Activated CD8-positive, alpha-beta memory T cell treated with anti-CD3 and anti-CD28 coated beads, Interleukin-2, amount 50 U/mL, for 4 hours (primary cell): ENCODE measurements around the gene PC.

Source experiments
- DNase-seq: peaks from one replicate; pipeline ENCODE4 v3.0.0-alpha.2; 2020

The PC gene

DNA sequence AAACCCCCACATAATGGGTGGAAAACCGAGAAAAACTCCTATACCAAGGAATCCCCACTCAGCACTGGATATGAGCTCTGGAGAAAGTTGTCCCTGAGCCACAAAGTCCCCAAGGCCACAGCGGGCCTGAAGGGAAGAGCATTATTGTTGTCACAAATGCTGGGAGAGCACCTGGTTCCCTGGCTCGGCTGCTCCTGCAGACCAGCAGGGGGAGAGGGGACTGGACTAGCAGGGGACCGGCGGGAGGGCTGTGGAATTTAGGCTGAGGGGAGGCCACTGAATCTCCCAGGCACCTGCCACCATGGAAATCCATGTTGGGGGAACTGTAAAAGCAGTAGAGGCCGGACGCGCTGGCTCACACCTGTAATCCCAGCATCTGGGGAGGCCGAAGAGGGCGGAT is 7.0 kb downstream of the PC start:
- no peak for DNase-seq

DNA sequence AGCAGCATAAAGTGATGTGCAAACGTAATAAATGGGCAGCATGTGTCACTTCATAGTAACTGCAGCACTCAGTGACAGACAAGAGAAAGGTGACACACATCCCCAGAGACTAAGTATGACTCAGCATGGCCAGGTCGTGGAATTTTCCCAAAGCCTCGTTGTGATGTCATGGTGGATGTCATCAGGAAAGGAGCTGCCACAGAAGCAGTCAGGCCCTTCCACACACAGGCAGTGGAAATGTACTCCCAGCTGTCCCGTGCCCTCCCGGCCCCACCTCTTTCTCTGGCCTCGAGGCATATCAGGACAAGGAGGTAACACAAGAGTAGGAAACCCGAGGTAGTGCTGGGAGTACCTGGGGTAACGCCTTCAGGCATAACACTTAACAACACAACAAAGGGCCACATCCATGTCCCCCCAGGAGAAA is 8.1 kb downstream of the PC start:
- DNase-seq, result peak; percentile 21

DNA sequence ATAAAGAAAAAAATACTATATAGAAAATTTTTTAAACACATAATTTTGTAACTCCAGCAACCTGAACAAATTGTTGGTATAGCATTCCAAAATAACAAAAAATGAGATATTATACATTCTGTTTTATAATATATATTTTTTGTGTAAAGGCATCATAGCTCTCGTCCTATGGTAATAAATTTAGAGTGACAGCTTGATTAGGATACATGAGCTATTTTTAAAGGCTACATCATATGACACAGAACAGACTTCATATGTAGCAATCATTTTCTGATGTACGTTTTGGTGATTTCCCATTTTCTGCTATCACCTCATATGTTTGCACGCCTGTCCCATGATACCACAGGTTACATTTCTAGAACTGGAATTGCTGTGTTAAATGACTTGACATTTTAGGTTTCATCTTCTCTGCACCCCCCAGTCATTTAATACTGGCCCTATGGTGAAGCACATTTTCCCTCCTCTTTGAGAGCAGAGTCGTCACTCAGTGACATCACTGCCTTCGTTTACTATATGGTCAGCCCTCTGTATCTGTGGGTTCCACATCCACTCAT is 19.5 kb downstream of the PC start:
- DNase-seq, result no peak

DNA sequence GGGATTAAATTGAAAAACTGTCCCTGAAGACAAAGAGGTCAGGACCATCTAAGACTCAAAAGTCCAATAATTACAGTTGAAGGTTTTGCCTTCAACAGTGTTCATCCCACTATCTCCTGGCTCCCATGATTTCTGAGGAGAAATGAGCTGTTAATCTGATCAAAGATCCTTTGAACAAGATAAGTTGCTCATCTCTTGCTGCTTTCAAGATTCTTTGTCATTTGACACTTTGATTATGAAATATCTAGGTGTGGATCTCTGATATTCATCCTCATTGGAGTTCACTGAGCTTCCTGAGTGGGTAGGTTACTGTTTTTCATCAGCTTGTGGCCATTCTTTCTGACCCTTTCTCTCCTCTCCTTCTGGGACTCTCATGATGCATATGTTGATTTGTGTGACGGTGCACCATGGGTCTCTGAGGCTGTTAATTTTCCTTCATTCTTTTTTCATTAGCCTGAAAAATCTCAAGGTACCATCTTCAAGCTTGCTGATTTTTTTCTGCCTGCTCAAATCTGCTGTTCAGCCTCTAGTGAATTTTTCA is 20.9 kb downstream of the PC start:
- DNase-seq, result no peak

DNA sequence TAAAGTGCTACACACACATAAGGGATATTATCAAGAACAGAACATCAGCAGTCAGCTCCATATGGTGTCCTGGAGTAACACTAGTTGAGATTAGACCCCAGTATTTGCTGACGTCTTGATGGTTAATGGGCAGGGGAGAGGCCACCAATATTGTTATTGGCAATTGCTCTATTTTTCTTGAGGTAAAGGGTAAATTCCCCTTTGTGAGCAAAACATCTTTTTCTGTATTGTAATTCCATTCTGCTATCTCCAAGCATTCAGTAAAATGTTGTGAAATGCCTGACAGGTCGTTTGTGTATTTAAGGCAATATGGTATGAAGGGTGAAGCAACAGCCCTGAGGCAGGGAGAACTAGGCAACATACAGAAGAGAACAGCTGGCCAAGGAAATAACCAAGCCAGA is 21.9 kb downstream of the PC start:
- no peak for DNase-seq

DNA sequence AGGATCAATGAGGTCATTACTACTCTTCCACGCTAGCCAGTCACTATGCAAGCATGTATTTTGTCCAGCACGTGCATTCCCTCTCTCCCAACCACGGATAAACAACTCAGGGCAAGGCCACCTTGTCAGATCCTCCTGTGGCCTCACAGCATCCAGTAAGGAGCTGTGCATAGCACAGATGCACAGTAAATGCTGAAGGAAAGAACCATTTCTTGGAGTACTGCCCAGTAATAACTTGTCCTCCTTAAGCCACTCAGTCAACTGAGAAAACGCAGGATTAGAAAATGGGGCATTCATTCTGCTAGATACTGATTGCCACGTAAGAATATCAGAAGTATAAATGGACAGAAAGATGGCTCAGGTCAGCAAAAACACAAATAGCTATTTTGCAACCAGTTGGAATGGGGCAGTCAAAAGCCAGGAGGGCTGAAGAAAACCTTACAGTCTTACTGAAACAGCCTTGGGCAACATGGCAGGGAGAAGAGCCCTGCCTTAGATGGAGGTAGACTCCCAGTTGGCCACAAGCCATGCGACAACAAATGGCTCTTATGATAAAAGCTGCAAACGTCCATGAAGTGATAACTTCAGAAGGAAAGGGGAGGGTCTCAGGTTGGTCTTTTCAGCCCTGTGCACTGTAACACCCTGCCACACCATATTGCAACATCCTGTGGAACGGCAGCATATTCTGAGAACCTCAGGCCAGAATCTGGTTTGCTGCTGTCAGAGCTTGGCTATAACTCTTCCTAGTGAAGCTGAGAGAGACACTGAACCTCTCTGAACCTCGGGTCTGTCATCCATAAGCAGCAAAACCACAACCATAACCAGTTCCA is 23.0 kb downstream of the PC start:
- no peak for DNase-seq

DNA sequence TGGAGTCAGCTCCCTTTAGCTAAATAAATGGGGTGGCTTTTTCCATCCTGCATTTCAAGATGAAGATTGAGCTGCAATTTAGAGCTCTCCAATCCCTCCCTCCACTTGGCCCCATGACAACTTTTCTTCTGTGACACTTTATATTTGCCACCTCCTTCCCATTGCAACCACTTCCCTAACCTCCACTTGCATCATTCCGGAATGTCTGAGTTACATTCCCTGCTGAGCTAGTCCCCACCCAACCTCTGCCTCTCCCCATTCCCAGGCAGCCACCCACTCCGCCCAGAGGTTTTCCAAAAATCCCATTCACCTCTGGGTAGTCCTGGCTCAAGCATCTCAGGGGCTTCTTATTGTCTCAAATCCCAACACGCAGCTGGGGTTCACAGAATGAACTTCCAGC is 24.7 kb downstream of the PC start:
- DNase-seq, result no peak

DNA sequence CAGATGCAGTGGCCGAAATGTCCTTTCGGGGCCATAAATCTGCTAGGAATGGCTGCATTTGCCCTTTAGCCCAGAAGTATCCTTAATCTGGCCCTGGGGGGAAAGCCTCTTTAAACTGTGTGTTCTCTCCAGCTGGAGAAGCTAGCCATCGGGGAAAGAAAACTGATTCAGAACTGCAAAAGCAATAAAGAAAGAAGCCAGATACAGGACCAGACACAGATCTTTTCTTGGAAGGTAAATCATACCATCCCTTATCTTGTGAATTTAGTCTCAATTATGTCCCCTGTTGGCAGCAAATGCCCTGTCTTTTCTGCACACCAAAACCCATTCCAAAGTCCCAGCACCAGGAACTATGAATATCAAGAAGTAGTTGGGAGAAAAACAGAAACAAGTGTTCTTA is 25.6 kb downstream of the PC start:
- no peak for DNase-seq

DNA sequence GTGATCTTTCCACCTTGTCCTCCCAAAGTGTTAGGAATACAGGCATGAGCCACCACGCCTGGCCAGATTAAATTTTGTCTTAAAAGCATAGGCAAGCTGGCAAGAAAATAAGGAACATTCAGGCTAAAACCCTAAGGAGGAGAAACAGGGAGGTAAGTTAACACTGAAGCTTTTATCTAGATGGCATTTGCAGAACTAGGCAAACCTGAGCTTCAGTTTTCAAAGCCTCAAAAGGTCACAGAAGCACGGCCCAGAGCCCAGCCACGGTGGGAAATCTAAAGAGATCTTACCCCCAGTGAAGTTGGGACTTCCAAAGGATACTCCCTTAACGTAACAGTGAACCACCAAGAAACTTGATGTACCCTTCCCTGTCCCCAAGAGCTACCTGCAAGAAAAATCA is 28.4 kb downstream of the PC start:
- no peak for DNase-seq

DNA sequence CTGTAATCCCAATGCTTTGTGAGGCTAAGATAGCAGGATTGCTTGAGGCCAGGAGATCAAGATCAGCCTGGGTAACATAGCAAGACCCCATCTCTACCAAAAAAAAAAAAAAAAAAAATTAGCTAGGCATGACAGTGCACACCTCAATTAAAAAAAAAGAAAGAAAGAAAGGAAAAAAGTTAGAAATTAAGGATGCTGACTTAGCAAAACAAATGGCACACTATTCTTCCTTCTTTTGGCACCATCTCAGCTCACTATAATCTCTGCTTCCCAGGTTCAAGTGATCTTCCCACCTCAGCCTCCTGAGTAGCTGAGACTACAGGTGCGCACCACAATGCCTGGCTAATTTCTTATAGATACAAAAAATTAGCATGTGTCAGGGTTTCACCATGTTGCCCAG is 33.9 kb downstream of the PC start:
- no peak for DNase-seq

DNA sequence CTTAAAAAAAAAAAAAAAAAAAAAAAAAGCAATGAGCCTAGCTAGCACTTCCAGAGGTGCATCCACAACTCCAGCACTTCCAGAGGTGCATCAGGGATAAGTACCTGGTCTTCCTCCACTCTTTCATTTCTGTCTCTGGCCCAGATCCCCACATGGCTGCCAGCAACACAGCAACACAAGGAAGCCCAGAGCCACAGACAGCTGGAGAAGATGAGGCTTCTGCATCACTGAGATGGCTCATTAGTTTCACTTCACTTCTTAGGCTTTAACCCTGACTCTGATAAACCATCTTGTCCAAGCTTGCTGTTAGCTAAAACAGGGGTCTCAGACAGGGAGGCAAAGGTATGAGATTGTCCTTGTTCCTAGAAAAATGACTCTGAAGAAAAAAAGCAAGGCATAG is 35.6 kb downstream of the PC start:
- DNase-seq, result no peak

DNA sequence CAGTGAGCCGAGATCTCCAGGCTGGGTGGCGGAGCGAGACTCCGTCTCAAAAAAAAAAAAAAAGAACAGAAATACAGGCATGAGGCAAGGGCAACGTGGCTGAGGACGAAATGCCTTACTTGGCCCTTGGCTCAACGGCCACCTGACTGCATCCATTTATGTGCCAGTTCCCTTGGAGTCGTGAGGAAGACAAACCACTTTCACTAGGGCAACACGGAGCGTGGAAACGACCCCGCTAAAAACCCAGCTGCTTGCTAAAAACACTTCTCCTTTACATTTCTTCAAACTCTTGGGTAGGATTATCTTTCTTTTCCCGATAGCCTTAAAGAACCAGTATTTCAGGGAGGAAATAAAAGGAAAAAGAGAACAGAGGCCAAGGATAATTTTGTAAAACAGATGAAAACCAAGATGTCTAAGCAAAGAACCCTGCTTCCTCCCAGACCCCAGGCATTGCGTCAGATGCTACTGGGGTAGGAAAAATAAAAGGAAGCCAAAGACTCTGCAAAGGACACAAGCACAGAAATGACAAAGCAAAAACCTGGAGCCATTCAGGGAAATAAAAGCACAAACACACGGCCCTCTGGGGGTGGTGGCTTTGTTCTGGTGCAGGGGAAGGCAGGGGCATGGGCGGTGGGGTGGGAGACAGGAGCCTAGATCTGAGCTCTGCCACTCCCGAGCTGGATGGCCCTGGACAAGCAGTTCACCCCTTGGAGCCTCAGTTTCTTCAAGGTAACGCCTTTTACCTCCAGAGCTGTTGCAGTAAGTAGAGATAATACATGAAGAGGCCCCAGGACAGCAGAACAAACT is 37.0 kb downstream of the PC start:
- no peak for DNase-seq

DNA sequence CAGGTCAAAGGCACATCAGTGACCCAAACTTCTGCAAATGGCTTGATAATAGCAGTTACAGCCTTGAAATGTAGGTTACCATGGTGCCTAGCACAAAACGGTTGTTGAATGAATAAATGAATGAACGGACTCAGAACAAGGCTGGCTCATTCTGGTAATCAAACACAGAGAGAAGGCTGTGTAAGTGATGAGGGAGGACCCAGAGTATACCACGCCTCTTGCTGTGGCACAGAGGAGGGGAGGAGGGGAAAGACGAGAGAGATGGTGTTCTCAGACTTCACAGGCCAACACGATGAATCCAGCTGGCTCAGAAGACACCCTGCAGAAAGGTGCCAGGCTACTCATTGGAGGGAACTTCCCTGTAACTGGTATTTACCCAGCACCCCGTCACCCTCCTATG is 38.3 kb downstream of the PC start:
- no peak for DNase-seq

DNA sequence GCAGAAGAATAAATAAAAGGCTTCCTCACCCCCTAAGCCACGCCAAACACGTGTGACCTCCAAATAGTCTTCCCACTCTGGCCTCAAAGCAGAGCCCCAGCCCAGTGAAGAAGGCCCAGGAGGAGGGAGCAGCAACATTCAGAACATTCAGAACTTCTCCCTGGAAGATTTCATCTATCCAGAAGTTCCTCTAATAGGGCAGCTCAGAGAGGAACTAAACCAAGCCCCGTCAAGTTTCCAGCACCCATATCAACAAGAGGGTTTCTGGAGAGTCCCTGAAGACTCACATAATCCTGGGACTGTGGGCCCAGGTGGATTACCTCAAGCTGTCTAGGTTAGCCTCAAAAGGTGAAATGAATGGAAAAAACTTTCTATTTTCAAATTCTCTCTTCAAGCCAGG is 39.4 kb downstream of the PC start:
- no peak for DNase-seq

DNA sequence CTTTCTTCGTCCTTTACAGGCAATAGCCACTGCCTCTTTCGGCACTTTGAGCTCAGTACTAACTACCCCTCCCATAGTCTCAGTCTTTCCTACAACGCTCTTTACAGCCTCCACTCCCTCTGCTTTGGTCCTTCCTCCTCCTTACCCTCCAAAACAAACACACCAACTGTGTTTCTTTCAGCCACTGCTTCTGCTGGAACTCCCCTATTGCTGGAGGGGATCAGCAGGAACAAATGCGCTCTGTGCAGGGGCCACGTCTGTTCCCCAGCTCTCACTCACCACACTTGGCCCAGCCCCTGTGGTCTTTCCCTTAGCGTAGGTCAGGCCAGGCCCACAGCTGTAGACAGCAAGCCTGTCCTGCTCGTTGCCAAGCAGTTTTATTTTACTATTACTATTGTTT is 42.3 kb downstream of the PC start:
- no peak for DNase-seq

DNA sequence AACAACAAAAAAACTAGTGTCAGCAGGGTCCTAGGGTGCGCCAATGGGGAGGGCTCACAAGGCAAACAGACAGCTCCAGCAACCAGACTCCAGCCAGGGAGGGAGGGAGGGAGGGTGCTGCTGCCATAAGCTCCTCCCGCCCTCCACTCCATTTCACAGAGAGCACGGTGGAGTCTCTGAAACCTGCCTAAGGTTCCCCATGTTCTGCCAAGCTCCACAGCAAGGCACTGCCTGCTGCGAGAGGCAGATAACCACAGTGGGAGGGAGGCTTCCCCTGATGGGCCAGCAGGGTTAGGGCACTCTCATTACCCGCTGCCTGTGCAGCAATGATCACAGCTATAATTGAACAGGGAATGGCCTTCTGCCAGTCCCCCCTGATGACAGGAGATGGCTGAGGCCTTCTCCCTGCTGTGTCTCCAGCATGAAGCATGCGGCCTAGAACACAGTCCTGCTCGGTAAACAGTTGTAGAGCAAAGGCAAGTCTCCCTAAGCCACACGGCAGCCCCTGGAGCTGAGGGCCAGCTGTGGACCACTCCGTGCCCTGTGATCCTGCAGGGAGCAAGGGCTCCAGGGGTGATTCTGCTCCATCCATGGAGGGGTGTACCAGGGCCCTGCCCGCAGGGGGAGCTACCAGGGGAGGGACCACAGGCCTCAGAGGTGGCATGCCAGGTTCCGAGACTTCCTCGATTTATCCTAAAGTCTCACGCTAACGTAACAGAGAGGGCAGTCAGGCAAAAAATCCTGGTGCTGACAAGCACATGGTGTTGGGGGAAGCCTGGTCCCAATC is 42.9 kb downstream of the PC start:
- DNase-seq, result no peak

DNA sequence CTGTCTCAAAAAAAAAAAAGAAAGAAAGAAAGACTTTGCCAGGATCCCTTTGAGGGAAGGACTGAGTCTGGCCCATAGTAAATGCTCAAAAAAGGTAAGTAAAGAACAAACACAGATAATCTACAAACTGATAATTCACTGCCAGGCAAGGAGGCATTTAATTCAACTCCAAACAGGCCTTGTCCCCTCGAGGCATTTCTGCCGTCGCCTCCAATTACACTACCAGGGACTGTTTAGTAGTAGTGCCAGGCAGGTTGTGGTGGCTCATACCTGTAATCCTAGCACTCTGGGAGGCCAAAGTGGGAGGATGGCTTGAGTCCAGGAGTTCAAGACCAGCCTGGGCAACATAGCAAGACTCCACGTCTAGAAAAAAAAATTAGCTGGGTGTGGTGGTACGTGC is 43.7 kb downstream of the PC start:
- DNase-seq, result no peak

DNA sequence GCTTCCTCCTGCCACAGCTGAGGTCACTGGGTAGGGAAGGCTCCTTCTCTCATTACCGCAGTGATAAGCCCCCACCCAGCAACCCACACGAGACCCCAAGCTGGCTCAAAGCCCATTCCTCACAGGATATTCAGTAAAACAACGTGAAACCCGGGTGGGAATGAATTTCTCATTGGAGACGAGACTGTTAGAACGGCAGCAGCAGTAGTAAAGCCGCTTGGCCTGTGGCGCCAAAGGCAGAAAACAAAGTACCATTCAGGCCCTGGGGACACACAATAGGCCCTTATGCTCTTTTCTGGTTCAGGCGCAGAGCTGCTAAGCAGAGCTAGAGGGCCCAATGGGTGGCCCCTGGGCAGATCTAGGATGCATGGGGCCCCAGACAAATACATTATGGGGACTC is 45.3 kb downstream of the PC start:
- no peak for DNase-seq

DNA sequence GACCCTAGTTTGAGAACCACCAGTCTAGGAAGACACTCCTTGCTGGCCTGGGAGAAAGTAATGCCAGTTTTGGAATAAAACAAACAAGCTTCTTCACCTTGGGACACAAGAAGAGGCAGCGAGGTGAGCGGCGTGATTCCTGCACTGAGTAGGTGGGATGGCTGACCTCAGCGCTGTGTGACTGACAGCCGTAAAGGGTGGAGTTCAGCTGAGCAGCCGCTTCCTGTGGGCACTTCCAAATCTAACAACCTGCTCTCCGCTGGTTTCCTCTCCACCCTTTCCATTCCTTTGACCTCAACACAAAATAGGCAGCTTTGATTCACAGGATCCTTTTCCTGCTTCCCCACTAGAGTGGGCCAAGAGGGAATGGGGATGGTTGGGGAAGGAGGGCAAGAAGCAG is 45.8 kb downstream of the PC start:
- no peak for DNase-seq

DNA sequence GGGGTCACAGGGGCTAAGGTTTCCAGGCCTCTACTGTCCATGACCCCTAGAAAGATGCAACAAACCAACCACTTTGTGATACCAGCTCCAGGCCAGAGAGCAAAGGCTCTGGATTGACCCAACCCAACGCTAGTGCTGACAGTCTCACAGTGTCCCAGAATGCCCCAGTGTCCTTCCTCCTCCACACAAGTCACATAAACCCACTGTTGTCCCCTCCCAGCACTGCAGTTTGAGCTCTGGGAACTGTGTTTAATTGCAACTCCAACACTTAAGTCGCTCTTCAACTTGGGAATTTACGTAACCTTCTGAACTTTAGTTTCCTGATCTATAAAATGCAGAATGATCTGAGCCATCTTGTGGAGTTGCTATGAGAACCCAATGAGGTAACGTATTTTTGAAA is 47.5 kb downstream of the PC start:
- no peak for DNase-seq

DNA sequence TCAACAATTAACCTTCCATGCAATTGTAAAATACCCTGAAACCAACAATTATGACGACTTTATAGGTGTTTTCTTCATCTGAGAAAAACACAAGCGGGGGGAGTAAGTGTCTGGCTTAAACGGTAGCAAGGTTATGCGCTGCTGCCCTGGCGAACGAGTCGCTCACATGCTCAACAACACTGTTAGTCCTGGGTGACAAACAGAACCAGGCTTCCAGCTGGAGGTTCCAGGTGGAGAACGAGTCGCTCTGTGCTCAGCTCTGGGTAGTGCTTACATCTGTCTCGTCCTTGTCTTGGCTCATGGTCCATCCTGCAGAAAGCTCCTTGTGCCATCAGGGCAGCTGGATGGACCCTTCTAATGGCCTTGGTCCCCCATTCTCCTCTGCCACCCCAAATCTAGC is 48.2 kb downstream of the PC start:
- no peak for DNase-seq

DNA sequence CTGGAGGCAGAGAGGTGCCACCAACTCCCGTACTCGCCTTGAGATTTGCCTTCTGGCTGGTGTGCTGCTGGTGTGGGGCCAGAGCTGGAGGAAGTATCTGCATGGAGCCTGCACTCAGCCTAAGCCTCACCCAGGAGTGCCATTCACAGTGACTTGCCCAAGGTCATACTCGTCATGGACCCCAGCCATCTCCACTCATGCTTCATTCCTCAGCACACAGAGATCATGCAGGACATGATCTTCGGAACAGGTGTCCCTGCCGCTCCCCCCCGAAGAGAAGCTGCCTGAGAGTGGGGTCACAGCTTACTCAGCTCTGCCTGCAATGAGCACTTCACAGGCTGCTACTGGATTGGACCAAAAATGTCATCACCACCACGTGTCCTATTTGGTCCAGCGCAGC is 49.0 kb downstream of the PC start:
- no peak for DNase-seq
